ENCODE results near the gene ADAMTS2.

Gene ADAMTS2

DNA sequence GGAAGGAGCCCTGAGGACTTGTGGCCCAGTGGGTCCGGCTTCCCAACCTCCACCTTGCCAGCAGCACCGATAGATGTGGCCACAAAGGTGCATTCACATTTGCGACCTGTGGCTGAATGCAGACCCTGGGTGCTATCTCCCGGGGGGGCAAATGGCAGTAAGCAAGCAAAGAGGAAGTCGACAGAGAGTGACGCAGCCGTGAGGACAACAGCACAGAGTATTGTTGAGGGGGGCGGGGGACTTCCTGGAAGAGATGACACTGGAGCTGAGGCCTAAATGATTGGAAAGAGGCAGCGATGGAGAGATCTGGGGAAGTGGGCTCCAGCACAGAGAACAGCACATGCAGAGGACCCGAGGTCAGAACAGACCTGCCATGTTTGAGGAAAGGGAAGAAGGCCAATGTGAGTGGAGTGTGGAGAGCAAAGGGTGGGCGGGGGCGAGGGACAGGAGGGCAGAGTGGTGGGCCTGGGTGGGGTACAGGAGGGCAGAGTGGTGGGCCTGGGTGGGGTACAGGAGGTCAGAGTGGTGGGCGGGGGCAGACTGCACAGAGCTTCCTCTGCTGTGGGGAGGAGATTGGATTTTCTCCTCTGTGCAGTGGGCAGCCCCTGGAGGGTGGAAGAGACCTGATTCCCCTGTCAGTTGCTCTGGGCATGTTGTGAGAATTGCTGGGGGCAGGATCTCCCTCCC, 42.6 kb downstream of the ADAMTS2 start:
- DNase-seq (ENCODE audit: low spot score in 2 of 2), result no peak
- Histone ChIP-seq H3K36me3 (replicated peaks) (no peaks in the 10 kb centered on the region), H3K27me3 (ENCODE audit: low read depth) (no peaks in the 10 kb centered on the region; the same call in 1 of the 2 replicates), H3K4me1 (no peaks in the 10 kb centered on the region), H3K4me3 (no peak overlapping the region), H3K9me3 (peaks cover 2% of the 10 kb centered on the region; the same call in 1 of the 2 replicates)
- in situ Hi-C loops (cut with MboI; ENCODE audit: low sequenced_read_pairs), result no loop called here

- H3K4me1 ChIP-seq, result no peaks in the 10 kb centered on the region
- no peak overlapping the region for H3K4me3 ChIP-seq
- DNase-seq (ENCODE audit: low spot score in 2 of 2), result no peak
- H3K27me3 ChIP-seq (ENCODE audit: low read depth), result no peaks in the 10 kb centered on the region; the same call in 1 of the 2 replicates
- H3K9me3 ChIP-seq, result peaks cover 2% of the 10 kb centered on the region; the same call in 1 of the 2 replicates
- no peaks in the 10 kb centered on the region for H3K36me3 ChIP-seq (replicated peaks)
- in situ Hi-C loops (cut with MboI; ENCODE audit: low sequenced_read_pairs), result no loop called here
Measured at GRCh38 chr5:179301796-179302195, 43.5 kb downstream of the ADAMTS2 start.

GRCh38 chr5:179301376-179301775, 43.9 kb downstream of the ADAMTS2 start:
- H3K4me3 ChIP-seq, result no peak overlapping the region
- no peaks in the 10 kb centered on the region for H3K36me3 ChIP-seq (replicated peaks)
- H3K9me3 ChIP-seq, result peaks cover 2% of the 10 kb centered on the region; the same call in 1 of the 2 replicates
- no peaks in the 10 kb centered on the region; the same call in 1 of the 2 replicates for H3K27me3 ChIP-seq (ENCODE audit: low read depth)
- in situ Hi-C loops (cut with MboI; ENCODE audit: low sequenced_read_pairs), result no loop called here
- no peaks in the 10 kb centered on the region for H3K4me1 ChIP-seq
- no peak for DNase-seq (ENCODE audit: low spot score in 2 of 2)

DNA sequence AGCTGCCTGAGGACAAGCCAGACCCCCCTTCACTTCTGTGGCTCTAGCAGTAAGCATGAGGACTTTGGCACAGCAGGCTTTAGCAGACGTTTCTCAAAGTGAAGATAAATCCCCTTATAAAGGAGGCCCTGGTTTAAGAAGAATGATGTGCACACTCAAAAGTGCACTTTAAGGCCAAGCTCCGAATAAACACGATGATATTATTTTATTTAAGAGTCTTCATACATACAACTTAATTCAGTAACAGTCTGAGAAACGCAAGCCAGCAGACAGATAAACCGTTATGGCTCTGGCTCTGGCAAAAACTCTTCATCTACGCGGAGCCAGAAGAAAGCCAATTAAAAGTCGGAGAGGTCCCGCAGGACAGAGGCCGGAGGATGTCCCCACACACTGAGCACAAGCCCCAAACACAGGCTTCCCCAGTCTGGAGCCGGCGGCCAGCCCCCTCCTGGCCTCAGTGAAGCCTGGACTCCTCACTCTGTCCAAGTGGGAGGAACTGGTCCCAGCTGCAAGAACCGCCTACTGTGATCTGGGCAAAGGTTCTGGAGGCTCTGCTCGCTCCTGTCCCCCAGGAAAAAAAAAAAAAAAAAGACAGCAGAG, 44.6 kb downstream of the ADAMTS2 start:
- in situ Hi-C loops (cut with MboI; ENCODE audit: low sequenced_read_pairs), result no loop called here
- H3K9me3 ChIP-seq, result peaks cover 2% of the 10 kb centered on the region; the same call in 1 of the 2 replicates
- H3K4me1 ChIP-seq, result no peaks in the 10 kb centered on the region
- H3K4me3 ChIP-seq, result no peak overlapping the region
- H3K36me3 ChIP-seq (replicated peaks), result no peaks in the 10 kb centered on the region
- DNase-seq (ENCODE audit: low spot score in 2 of 2), result no peak
- H3K27me3 ChIP-seq (ENCODE audit: low read depth), result no peaks in the 10 kb centered on the region; the same call in 1 of the 2 replicates

GRCh38 chr5:179298181-179298993, 46.9 kb downstream of the ADAMTS2 start:
- no peak for DNase-seq (ENCODE audit: low spot score in 2 of 2)
- in situ Hi-C loops (cut with MboI; ENCODE audit: low sequenced_read_pairs), result no loop called here
- H3K36me3 ChIP-seq (replicated peaks), result no peaks in the 10 kb centered on the region

GRCh38 chr5:179297486-179298180, 47.6 kb downstream of the ADAMTS2 start:
- Histone ChIP-seq H3K27me3 (ENCODE audit: low read depth) (no peaks in the 10 kb centered on the region), H3K36me3 (replicated peaks) (no peaks in the 10 kb centered on the region), H3K9me3 (no peaks in the 10 kb centered on the region), H3K4me3 (no peak overlapping the region), H3K4me1 (no peaks in the 10 kb centered on the region)
- DNase-seq (ENCODE audit: low spot score in 2 of 2), result no peak
- in situ Hi-C loops (cut with MboI; ENCODE audit: low sequenced_read_pairs), result no loop called here

More at GRCh38 chr5:179298181-179298993, 46.9 kb downstream of the ADAMTS2 start:
- H3K4me1 ChIP-seq, result no peaks in the 10 kb centered on the region
- H3K9me3 ChIP-seq, result no peaks in the 10 kb centered on the region
- no peak overlapping the region for H3K4me3 ChIP-seq
- H3K27me3 ChIP-seq (ENCODE audit: low read depth), result no peaks in the 10 kb centered on the region

DNA sequence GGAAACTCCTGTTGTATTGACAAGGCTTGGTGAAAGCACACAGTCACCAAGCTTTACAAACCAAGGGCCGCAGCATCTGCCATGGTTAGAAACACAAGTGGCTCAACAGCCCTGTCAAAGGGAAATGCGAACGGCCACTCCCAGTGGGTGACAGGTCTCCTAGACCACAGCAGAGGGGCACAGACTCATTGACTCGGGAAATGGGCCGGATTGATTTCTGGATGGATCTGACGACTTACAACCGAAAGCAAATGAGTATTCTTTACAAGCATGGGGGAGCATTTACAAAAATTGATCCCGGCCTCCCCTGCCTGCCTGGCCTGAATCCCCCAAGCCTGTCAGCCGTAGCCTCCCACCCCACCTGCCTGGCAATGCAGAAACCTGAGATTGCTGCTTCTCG, 48.2 kb downstream of the ADAMTS2 start:
- in situ Hi-C loops (cut with MboI; ENCODE audit: low sequenced_read_pairs), result no loop called here
- Histone ChIP-seq H3K27me3 (ENCODE audit: low read depth) (no peaks in the 10 kb centered on the region), H3K9me3 (no peaks in the 10 kb centered on the region), H3K36me3 (replicated peaks) (no peaks in the 10 kb centered on the region), H3K4me1 (no peaks in the 10 kb centered on the region), H3K4me3 (no peak overlapping the region)
- DNase-seq (ENCODE audit: low spot score in 2 of 2), result no peak

DNA sequence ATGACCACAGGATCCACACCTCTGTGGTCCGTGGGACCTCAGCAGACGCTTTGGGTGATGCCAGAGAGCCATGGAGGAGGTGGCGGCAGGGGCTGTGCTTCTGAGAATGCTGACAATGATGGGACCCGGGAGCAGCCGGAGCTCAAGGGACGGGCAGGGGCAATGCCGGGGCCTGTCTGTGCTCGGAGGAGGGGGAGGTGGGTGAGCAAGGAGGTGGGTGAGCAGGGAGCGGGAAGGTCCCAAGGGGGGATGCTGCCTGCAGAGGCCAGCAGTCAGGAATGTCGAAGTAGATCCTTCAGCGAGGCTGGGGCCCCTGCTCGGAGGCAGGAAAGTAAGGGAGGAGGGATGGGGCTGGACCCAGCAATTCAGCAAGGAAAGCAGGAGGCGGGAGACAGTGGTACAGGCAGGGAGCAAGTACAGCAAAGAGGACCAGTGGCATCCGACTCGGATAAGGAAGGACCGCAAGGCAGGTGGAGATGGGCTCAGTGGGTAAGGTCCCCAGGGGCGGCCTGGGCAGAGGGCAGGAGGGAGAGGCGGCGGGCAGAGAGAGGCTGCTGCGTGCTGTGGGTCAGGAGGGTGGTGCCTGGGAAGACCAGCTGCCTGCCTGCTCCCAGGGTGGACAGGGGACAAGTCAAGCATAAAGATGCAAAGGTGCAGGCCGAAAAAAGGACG, 49.0 kb downstream of the ADAMTS2 start:
- Histone ChIP-seq H3K4me3 (no peak overlapping the region), H3K36me3 (replicated peaks) (no peaks in the 10 kb centered on the region), H3K27me3 (ENCODE audit: low read depth) (no peaks in the 10 kb centered on the region), H3K4me1 (no peaks in the 10 kb centered on the region), H3K9me3 (no peaks in the 10 kb centered on the region)
- in situ Hi-C loops (cut with MboI; ENCODE audit: low sequenced_read_pairs), result no loop called here
- DNase-seq (ENCODE audit: low spot score in 2 of 2), result no peak

DNA sequence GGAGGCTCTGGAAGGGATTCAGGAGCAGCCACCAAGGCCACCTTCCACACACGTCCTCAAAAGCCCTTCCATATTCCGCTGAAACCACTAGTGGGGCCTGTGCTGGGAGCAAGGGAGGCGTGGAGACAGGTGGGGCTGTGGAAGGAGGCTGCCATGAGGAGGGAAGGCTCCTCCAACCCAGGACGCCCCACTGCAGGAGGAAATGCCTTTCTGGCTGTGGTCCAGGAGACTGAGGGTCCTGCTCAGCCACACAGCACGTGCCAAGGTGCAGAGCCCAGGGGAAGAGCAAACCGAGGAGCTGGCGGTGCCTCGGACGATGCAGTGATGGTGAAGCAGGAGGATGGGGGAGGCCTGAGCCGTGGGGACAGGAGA, 49.5 kb downstream of the ADAMTS2 start:
- Histone ChIP-seq H3K27me3 (ENCODE audit: low read depth) (no peaks in the 10 kb centered on the region), H3K36me3 (replicated peaks) (no peaks in the 10 kb centered on the region), H3K4me3 (no peak overlapping the region), H3K4me1 (no peaks in the 10 kb centered on the region), H3K9me3 (no peaks in the 10 kb centered on the region)
- in situ Hi-C loops (cut with MboI; ENCODE audit: low sequenced_read_pairs), result no loop called here
- no peak for DNase-seq (ENCODE audit: low spot score in 2 of 2)

- no peak for DNase-seq (ENCODE audit: low spot score in 2 of 2)
- no peaks in the 10 kb centered on the region for H3K36me3 ChIP-seq (replicated peaks)
- no peaks in the 10 kb centered on the region for H3K27me3 ChIP-seq (ENCODE audit: low read depth)
- H3K9me3 ChIP-seq, result no peaks in the 10 kb centered on the region
- no peak overlapping the region for H3K4me3 ChIP-seq
- H3K4me1 ChIP-seq, result no peaks in the 10 kb centered on the region
- in situ Hi-C loops (cut with MboI; ENCODE audit: low sequenced_read_pairs), result no loop called here
Measured at GRCh38 chr5:179294891-179295777, 50.1 kb downstream of the ADAMTS2 start.

GRCh38 chr5:179294131-179294780, 51.0 kb downstream of the ADAMTS2 start:
- Histone ChIP-seq H3K36me3 (replicated peaks) (no peaks in the 10 kb centered on the region), H3K9me3 (no peaks in the 10 kb centered on the region), H3K4me1 (no peaks in the 10 kb centered on the region), H3K27me3 (ENCODE audit: low read depth) (no peaks in the 10 kb centered on the region), H3K4me3 (no peak overlapping the region)
- DNase-seq (ENCODE audit: low spot score in 2 of 2), result no peak
- in situ Hi-C loops (cut with MboI; ENCODE audit: low sequenced_read_pairs), result no loop called here

Measured in HAP-1 (cell line).